Skin of body (tissue), 3 donors: ENCODE data around the gene VCPKMT. TPM values are rescaled to one million over a fixed set of nuclear protein-coding genes. Genes with fewer than 3 reads are reported as not detected.
A peak's percentile ranks its signal among the peaks of the same experiment; 100 is the strongest.

Experiments used
- DNase-seq: peaks from one replicate; lab custom pipeline; 2025; lab: John Stamatoyannopoulos, UW
- small RNA-seq: library from RNA; depleted of rRNA; stranded (forward); fragments of <200 nt; gene quantifications from one replicate; pipeline ENCODE3, GENCODE V24; 2014; ENCODE audit warnings: low replicate concordance
- total RNA-seq: library from RNA; depleted of rRNA; stranded (reverse); fragments of >200 nt; gene quantifications from one replicate; pipeline ENCODE4 v1.2.3, GENCODE V29; 2014

Gene VCPKMT
- total RNA-seq, 1 donor from 2014 or later, result 8.7 TPM

DNA sequence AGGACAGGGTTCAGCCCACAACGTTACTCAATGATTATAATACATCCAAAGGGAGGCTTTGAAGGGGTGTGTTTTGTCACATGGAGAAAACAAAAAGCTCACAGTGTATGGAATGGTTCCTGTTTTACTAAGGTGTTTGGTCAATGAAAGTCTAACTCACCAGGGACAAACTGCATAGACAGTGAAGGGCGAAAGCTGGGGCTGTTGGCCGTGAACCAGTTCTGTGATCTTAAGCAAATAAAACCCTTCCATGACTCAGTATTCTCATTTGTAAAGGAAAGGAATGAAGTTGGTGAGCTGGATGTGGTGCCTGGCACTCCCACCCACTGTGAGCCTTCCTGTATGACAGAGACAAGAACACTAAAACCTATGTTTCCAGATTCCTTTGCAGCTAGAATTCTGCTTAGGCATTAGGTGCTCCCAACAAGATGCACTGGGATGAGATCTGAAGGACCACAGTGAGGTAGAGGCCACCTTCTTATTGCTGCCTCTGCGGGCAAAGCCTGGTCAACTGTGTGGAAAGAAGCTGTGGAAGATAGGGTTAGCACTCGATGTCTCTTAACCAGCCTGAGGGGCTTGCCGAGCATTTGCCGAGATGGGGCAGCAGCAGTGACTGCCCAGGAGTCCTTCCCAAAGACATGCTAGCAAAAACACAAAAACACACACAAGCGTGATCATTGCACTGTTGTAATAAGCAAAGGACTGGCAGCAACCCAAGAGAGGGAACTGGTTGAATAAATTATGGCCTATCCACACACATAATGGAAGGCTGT lies 48.5 kb downstream of the VCPKMT start:
- no peak for DNase-seq

DNA sequence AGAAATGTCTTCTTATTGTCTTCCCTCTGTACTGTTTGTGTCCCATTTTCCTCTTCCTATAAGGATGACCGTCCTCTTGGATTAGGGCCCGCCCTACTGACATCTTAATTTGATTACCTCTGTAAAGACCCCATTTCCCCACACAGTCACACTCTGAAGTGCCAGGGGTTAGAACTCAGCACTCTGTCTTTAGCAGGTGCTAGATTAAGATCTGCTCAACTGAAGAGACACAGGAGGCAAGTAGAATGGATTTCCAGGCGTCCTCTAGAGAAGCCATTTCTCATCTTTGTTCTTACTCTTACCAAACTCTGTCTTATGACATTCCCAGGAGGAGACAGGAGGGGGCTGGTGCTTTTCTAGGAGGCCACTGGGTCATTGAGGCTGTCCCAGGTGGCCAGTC lies 50.8 kb downstream of the VCPKMT start:
- DNase-seq, result no peak

DNA sequence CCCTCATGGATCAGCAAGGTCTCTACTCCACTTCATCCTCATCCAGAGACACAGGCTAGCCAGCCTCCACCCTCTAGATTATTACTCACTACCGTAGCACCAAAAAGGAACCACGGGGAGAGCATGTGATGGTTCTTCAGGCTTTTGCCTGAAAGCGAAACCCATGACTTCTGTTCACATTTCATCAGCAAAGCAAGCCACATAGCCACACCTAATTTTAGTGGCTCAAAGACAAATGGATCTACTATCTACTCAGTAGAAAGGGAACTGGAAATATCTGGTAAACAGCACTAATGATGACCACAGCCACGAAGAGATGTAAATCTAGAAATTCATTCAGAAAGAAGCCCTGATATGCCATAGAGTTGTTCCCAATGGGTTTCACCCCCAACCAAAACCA lies 51.4 kb downstream of the VCPKMT start:
- DNase-seq, result peak; percentile 25

DNA sequence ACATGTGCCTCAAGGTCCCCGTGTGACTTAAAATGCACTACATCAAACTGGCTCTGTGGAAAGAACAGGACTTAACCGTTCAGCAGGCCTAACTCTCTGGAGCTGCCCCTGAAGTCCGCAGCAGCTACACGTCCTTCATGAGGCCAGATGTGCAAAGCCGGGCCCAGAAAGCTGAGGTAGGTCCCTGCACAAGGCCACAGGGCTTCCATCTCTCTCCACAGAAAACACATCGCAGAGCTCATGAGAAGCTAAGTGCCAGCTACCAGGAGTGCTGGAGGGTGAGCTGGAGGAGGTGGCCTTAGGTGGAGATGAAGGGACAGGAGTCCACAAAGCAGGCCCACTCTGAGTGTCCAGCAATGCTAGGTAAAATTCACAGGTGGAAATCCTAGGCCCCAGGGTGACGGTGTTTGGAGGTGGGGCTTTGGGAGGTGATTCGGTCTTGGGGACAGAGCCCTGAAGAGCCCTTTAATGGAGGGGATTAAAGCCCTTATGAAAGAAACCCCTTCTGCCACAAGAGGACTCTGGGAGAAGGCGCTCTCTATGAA lies 52.4 kb downstream of the VCPKMT start:
- no peak for DNase-seq

DNA sequence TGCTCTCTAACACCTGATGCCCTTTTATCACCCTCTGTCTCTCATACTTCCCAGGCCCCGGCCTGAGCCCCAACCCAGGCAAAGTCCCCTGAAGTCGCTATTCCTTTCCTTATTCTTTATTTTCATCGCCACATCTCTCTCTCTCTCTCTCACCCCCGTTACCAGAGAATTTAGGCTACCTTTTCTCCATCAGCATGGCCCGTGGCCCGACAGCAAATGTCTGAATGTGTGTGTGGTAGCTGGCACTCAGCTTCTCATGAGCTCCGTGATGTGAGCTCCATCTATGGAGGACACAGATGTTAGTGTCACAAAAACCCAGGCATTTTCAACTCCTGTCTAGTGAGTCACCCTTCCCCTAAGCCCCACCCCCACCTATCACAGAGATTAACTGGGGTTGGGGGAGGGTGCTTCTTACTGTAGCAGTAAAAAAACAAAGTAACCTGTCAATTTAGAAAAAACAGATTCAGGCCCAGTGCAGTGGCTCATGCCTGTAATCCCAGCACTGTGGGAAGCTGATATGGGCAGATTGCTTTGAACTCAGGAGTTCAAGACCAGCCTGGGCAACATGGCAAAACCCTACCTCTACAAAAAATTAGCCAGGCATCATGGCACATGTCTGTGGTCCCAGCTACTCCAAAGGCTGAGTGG lies 53.8 kb downstream of the VCPKMT start:
- DNase-seq, result no peak

DNA sequence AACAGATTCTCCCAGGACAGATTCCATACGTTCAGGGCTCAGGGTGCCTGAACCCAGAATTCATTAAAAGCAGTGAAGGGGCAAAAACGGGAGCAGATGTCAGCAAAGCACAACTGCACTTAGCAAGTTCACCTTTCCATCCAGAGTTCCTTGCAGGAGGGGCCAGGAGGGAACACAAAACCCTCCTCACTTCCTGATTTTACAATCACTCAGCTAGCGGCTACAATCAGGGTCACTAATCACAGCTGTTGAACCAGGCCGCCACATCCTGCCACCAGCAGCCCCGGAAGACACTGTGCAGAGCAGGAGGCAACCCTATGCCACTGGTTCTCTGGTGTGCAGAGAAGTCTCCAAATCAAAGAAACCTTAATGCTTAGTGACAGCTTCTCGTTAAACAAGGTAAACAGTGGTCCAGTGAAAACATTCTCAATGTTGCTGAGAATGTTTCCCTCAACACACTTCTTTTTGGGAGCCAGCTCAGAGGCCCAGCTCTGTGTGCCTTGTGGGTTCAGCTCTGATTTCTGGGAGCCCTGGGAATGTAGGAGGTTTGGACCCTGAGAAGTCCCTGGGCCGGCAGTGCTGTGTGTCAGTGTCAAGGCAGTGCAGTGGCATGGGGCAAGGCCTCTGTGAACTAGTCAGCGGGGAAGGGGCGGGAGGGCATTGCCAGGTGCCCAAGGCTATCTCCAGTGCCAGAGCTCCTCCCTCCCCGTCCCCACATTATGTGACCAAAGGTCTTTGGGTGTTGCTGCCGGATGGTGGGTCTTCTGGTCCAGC lies 54.5 kb downstream of the VCPKMT start:
- DNase-seq, result no peak

DNA sequence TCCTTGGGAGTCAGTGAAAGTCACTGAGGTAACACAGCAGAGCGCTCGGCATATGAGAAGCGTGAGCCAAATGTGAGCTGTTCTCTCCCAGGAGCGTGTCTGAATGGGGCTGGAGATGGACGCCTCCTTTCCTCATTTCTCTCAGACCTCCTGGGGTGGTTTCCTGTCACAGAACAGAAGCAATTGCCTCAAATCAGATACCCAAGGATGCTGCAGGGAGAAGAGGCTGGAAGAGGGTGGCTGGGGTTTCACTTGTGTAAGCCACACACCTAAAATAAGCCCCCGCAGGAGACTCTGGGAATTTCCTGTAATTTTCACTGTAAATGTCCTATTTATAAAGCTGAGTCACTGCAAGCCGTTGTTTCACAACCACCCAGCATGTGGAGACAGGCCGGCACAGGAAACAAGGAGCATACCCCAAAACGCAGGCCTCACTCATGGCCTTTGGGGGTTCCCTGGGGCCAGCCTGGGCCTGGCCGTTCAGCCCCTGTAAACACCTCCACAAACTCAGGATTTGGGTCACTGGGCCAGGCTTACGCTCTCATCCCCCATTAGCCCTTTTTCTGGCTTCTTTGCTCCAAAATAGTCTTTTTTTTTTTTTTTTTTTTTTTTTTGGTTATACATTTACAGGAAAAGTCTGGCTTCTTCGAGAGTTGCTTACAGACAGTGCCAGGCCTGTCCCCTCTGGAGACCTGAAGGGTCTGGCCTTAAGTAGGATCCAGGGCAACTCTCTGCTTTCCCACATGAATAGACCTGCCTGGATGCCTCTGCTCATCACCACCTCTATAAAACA lies 55.3 kb downstream of the VCPKMT start:
- DNase-seq, result peak; percentile 60

DNA sequence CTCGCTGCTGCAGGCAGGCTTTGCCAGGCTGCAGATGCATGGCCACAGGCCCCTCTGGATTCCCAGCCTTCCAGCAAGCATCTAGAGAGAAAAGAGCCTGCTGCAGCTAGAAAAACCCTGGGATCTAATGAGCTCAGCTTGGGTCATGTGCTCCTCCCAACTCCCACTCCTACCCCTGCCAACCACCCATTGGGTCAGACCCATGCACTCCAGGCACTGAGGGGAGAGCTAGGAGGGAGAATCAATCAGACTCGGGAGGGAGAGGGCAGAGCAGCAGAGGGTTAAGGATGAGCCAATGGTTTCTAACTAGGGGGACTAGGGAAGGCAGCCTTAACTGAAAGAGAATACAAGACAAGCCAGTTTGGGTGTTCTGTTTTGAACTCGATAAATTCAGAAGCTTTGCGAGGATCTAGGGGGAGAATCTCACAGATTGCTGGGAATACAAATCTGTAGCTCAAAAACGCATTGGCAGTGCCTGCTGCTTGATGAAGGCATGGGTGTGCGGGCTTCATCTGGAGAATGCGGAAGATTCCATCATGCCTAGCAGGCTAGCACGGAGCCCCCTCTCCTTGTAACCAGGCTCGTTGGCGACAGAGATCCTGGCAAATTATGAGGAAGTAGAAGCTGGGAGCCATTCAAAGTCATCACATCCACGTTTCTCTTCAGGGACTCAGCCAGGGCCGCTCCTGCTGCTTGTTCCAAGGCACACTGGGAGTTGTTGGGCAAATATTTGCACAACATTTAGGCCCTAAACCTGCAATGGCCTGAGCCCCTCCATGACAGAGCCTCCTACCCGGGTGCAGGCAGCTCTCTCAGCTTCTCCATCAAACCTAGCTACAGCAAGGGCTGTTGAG lies 56.4 kb downstream of the VCPKMT start:
- no peak for DNase-seq

Small RNA genes lying within 50 kb of the gene (small RNA-seq; reads per million reads assigned to genes)
- not detected for gene RF00019

Other genes starting within 250 kb of the VCPKMT start
- 73.4 TPM for gene ARF6, start 223.5 kb downstream of the VCPKMT start, total RNA-seq
- 32.1 TPM for gene SOS2, start 115.0 kb upstream of the VCPKMT start, total RNA-seq
- gene L2HGDH, start 195.7 kb upstream of the VCPKMT start, total RNA-seq, result 7.3 TPM
- gene DMAC2L, start 195.8 kb upstream of the VCPKMT start, total RNA-seq, result 6.7 TPM